A673 (cell line): ENCODE measurements around the gene PAX3. TPM values are rescaled to one million over a fixed set of nuclear protein-coding genes. Genes with fewer than 3 reads are reported as not detected.

Experiments
- BruUV-seq: library from RNA; stranded (reverse); fragments of 400-500 nt; replicated peaks from 2 replicates; lab custom pipeline; 2021; lab: Mats Ljungman, UMichigan
- CTCF ChIA-PET: fragments of 300-600 bp; sonication (Branson Sonifier 250); formaldehyde crosslinking; loops from one replicate; lab custom pipeline; 2022; ENCODE audit warnings: antibody characterized with exemption; lab: Charles Lee
- POLR2A ChIA-PET: fragments of 300-600 bp; sonication (Branson Sonifier 250); formaldehyde crosslinking; loops from one replicate; lab custom pipeline; 2022; ENCODE audit warnings: antibody characterized with exemption; ENCODE audit not compliant: low non-redundant PET; lab: Charles Lee
- DNase-seq: peaks from one replicate; pipeline ENCODE4 v3.0.0-alpha.2; 2015; ENCODE audit warnings: low spot score
- H3K27ac ChIP-seq: fragments of 200-600 bp; sonication (generic); 2 replicates; pipeline ENCODE4 v1.5.1; 2016; ENCODE audit warnings: mixed run types, low read depth, mild to moderate bottlenecking, mixed read lengths, antibody characterized with exemption, low read length; ENCODE audit not compliant: poor library complexity, severe bottlenecking
- H3K27me3 ChIP-seq: fragments of 200-600 bp; sonication (generic); replicated peaks from 2 replicates; pipeline ENCODE4 v1.6.1; 2017; ENCODE audit warnings: mixed run types, low read depth, mild to moderate bottlenecking, mixed read lengths, antibody characterized with exemption, low read length; ENCODE audit not compliant: insufficient read depth, poor library complexity
- H3K36me3 ChIP-seq: fragments of 200-600 bp; sonication (generic); 2 replicates; pipeline ENCODE4 v1.6.1; 2016; ENCODE audit warnings: mixed run types, mild to moderate bottlenecking, mixed read lengths, antibody characterized with exemption, low read length; ENCODE audit not compliant: insufficient read depth, poor library complexity, severe bottlenecking
- H3K4me1 ChIP-seq: fragments of 200-600 bp; sonication (generic); 2 replicates; pipeline ENCODE4 v1.6.1; 2017; ENCODE audit warnings: mixed run types, mild to moderate bottlenecking, mixed read lengths, antibody characterized with exemption, low read length; ENCODE audit not compliant: insufficient read depth, poor library complexity, severe bottlenecking
- H3K4me3 ChIP-seq: fragments of 200-600 bp; sonication (generic); 2 replicates; pipeline ENCODE4 v1.5.1; 2016; ENCODE audit warnings: low read depth, mixed run types, mild to moderate bottlenecking, mixed read lengths, low read length; ENCODE audit not compliant: poor library complexity, severe bottlenecking
- H3K9me3 ChIP-seq: fragments of 200-600 bp; sonication (generic); 2 replicates; pipeline ENCODE4 v1.6.1; 2016; ENCODE audit warnings: mixed run types, low read depth, mild to moderate bottlenecking, mixed read lengths, antibody characterized with exemption, low read length; ENCODE audit not compliant: poor library complexity, severe bottlenecking
- EZH2 ChIP-seq: fragments of 200-600 bp; sonication (generic); IDR thresholded peaks from 2 replicates; pipeline ENCODE4 v1.6.1; 2017; ENCODE audit warnings: borderline replicate concordance, low read depth, mild to moderate bottlenecking, mixed read lengths, antibody characterized with exemption, low read length; ENCODE audit not compliant: poor library complexity, severe bottlenecking
- intact Hi-C: fragments of 100-400 bp; cut with micrococcal nuclease; formaldehyde crosslinking; loops from one replicate; pipeline ENCODE4 v1.10.0; 2022; ENCODE audit not compliant: unreplicated experiment
- total RNA-seq: library from RNA; stranded (reverse); gene quantifications from 2 replicates; pipeline ENCODE4 v1.2.3, GENCODE V29; 2021
- TF ChIP-seq, protein P1 (sequence below): fragments of 300-800, 200-600 bp; sonication (generic); conservative IDR thresholded peaks from 2 replicates; pipeline ENCODE4 v1.5.1; 2017; ENCODE audit warnings: low read depth, mild to moderate bottlenecking, antibody characterized with exemption, low read length, moderate library complexity, mixed read lengths

PAX3 gene
- total RNA-seq, 1 experiment from 2014 or later: 39.3 TPM

GRCh38 chr2:222217712-222218111 lies 81.1 kb downstream of the PAX3 start:
- no peak overlapping the region for H3K27ac ChIP-seq
- ChIA-PET CTCF (no interaction called here), POLR2A (no interaction called here)
- TF ChIP-seq, protein P1, sequence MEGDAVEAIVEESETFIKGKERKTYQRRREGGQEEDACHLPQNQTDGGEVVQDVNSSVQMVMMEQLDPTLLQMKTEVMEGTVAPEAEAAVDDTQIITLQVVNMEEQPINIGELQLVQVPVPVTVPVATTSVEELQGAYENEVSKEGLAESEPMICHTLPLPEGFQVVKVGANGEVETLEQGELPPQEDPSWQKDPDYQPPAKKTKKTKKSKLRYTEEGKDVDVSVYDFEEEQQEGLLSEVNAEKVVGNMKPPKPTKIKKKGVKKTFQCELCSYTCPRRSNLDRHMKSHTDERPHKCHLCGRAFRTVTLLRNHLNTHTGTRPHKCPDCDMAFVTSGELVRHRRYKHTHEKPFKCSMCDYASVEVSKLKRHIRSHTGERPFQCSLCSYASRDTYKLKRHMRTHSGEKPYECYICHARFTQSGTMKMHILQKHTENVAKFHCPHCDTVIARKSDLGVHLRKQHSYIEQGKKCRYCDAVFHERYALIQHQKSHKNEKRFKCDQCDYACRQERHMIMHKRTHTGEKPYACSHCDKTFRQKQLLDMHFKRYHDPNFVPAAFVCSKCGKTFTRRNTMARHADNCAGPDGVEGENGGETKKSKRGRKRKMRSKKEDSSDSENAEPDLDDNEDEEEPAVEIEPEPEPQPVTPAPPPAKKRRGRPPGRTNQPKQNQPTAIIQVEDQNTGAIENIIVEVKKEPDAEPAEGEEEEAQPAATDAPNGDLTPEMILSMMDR: no peak
- TF ChIP-seq EZH2: no peak
- H3K4me1 ChIP-seq: peaks cover 29% of the 10 kb centered on the region
- no TSS peak for BruUV-seq
- no peaks in the 10 kb centered on the region for H3K9me3 ChIP-seq
- H3K36me3 ChIP-seq: peaks cover 20% of the 10 kb centered on the region
- H3K4me3 ChIP-seq: no peak overlapping the region
- no peak for DNase-seq
- no peaks in the 10 kb centered on the region for H3K27me3 ChIP-seq
- intact Hi-C loops: no loop called here

GRCh38 chr2:222214885-222215284 lies 83.9 kb downstream of the PAX3 start:
- ChIA-PET POLR2A (no interaction called here), CTCF (no interaction called here)
- no peak for DNase-seq
- Histone ChIP-seq H3K27ac (no peak overlapping the region), H3K9me3 (no peaks in the 10 kb centered on the region), H3K4me1 (peaks cover 29% of the 10 kb centered on the region), H3K36me3 (peaks cover 8% of the 10 kb centered on the region), H3K27me3 (no peaks in the 10 kb centered on the region), H3K4me3 (no peak overlapping the region)
- TF ChIP-seq EZH2: no peak
- TF ChIP-seq, protein P1: no peak
- intact Hi-C loops: no loop called here
- no TSS peak for BruUV-seq

- no TSS peak for BruUV-seq
- ChIA-PET CTCF (no interaction called here), POLR2A (interaction anchor here (0.5 kb wide), 1 partner anchor 77 kb away, joined by 3 read pairs; no protein-coding TSS in a partner anchor)
- H3K9me3 ChIP-seq: no peaks in the 10 kb centered on the region
- peaks cover 34% of the 10 kb centered on the region for H3K4me1 ChIP-seq
- DNase-seq: no peak
- TF ChIP-seq, protein P1: no peak
- TF ChIP-seq EZH2: no peak
- H3K36me3 ChIP-seq: no peaks in the 10 kb centered on the region
- no peak overlapping the region for H3K27ac ChIP-seq
- intact Hi-C loops: no loop called here
- H3K4me3 ChIP-seq: no peak overlapping the region
- H3K27me3 ChIP-seq: no peaks in the 10 kb centered on the region
These were observed 85.7 kb downstream of the PAX3 start for GRCh38 chr2:222213049-222213448.
